K562 (cell line): ENCODE measurements around the gene OSGIN1. TPM values are rescaled to one million over a fixed set of nuclear protein-coding genes. Genes with fewer than 3 reads are reported as not detected.
A peak's percentile ranks its signal among the peaks of the same experiment; 100 is the strongest.

ENCODE experiments used
- ATAC-seq: fragments of 200-7000 bp; cut with Tn5 transposase; 3 replicates; pipeline ENCODE4 v1.9.1; 2020; ENCODE audit warnings: moderate library complexity
- BruUV-seq: library from RNA; stranded (reverse); fragments of 400-500 nt; replicated peaks from 2 replicates; lab custom pipeline; 2021; lab: Mats Ljungman, UMichigan
- CTCF ChIA-PET: fragments of 300-600 bp; formaldehyde crosslinking; extraction: SDS; loops from one replicate; lab custom pipeline; 2021; ENCODE audit warnings: low intra/inter-chr PET ratio; lab: Yijun Ruan, JAX
- POLR2A ChIA-PET: fragments of 300-600, 350-650 bp; sonication (Branson Sonifier 250); formaldehyde crosslinking; extraction: SDS; loops from one replicate; lab custom pipeline; 2021; ENCODE audit warnings: antibody characterized with exemption, inconsistent platforms; lab: Yijun Ruan, JAX
- DNase-seq, 4 experiments: peaks; one replicate each; pipeline versions ENCODE4 v3.0.0 to v3.0.0-alpha.2; 2011 to 2018; ENCODE audit warnings: low spot score in 3 of 4, mixed read lengths in 3 of 4; ENCODE audit errors: extremely low read depth in 1 of 4
- FAIRE-seq: peaks from 2 replicates; lab custom pipeline; 2011; peaks lifted over from hg19 to GRCh38; lab: Jason Lieb, UNC
- H2AFZ ChIP-seq: 2 replicates; pipeline ENCODE4 v1.6.0; 2011; ENCODE audit warnings: low read depth, low read length, control low read depth, inconsistent platforms
- H3K27ac ChIP-seq: fragments of 200-600 bp; 3 replicates; pipeline ENCODE4 v1.8.0; 2011; ENCODE audit warnings: low read depth, mild to moderate bottlenecking, control low read depth, inconsistent platforms, low read length, moderate library complexity, mixed read lengths; ENCODE audit errors: extremely low read depth
- H3K27me3 ChIP-seq, 2 experiments: fragments of 300-600 bp in 1 of 2; 2 replicates in 1 of 2; 3 replicates in 1 of 2; pipeline versions ENCODE4 v1.6.0 to v1.8.0; 2011; ENCODE audit warnings: inconsistent platforms in 2 of 2, low read length in 2 of 2, mild to moderate bottlenecking in 1 of 2, mixed read lengths in 1 of 2, moderate library complexity in 1 of 2; ENCODE audit not compliant: control insufficient read depth in 2 of 2, insufficient read depth in 2 of 2
- H3K36me3 ChIP-seq: fragments of 300-600 bp; 3 replicates; pipeline ENCODE4 v1.8.0; 2011; ENCODE audit warnings: mild to moderate bottlenecking, low read length, inconsistent platforms; ENCODE audit not compliant: control insufficient read depth, insufficient read depth
- H3K4me1 ChIP-seq, 2 experiments: fragments of 200-600 bp in 1 of 2; replicated peaks in 1 of 2; 2 replicates in 1 of 2; 3 replicates in 1 of 2; pipeline versions ENCODE4 v1.5.1 to v1.8.0; 2011; ENCODE audit warnings: inconsistent platforms in 2 of 2, low read length in 2 of 2, mild to moderate bottlenecking in 1 of 2, mixed read lengths in 1 of 2, moderate library complexity in 1 of 2; ENCODE audit not compliant: control insufficient read depth in 2 of 2, insufficient read depth in 2 of 2
- H3K4me2 ChIP-seq: 2 replicates; pipeline ENCODE4 v1.6.1; 2011; ENCODE audit warnings: low read length, control low read depth, inconsistent platforms, mixed read lengths; ENCODE audit not compliant: insufficient read depth
- H3K4me3 ChIP-seq: fragments of 200-600 bp; sonication (generic), shearing (Covaris generic); 2 replicates; pipeline ENCODE4 v1.5.1; 2016; ENCODE audit warnings: control low read depth, inconsistent platforms
- H3K79me2 ChIP-seq: fragments of 200-600 bp; 3 replicates; pipeline ENCODE4 v1.8.0; 2011; ENCODE audit warnings: low read length, inconsistent platforms; ENCODE audit not compliant: control insufficient read depth, insufficient read depth
- H3K9ac ChIP-seq, 2 experiments: 2 replicates each; pipeline versions ENCODE4 v1.6.0 to v1.6.1; 2011; ENCODE audit warnings: low read depth in 2 of 2, low read length in 2 of 2, control low read depth in 1 of 2, inconsistent platforms in 1 of 2, mild to moderate bottlenecking in 1 of 2, mixed read lengths in 1 of 2; ENCODE audit not compliant: insufficient read depth in 1 of 2
- H3K9me1 ChIP-seq: one replicate; pipeline ENCODE4 v1.6.0; 2011; ENCODE audit warnings: inconsistent platforms, mild to moderate bottlenecking, low read length, moderate library complexity; ENCODE audit not compliant: control insufficient read depth, insufficient read depth
- H3K9me3 ChIP-seq: replicated peaks from 2 replicates; pipeline ENCODE4 v1.5.1; 2011; ENCODE audit warnings: low read depth, low read length, inconsistent platforms; ENCODE audit not compliant: control insufficient read depth, insufficient read depth
- H4K20me1 ChIP-seq: replicated peaks from 2 replicates; pipeline ENCODE4 v1.6.1; 2011; ENCODE audit warnings: low read length, inconsistent platforms, mixed read lengths; ENCODE audit not compliant: control insufficient read depth, insufficient read depth
- BCOR ChIP-seq: fragments of 450-650 bp; IDR thresholded peaks from 2 replicates; pipeline ENCODE4 v1.6.1; 2016
- MEF2A ChIP-seq: IDR thresholded peaks from 2 replicates; pipeline ENCODE4 v1.6.1; 2011; ENCODE audit warnings: low read depth, mild to moderate bottlenecking, low read length, moderate library complexity; ENCODE audit not compliant: control insufficient read depth
- PCBP2 ChIP-seq: fragments of 200-400 bp; formaldehyde crosslinking; IDR thresholded peaks from 2 replicates; pipeline ENCODE4 v1.6.1; 2018; ENCODE audit warnings: low read length, low read depth, mild to moderate bottlenecking, moderate library complexity; ENCODE audit not compliant: poor library complexity, severe bottlenecking
- SRSF3 ChIP-seq: fragments of 200-400 bp; formaldehyde crosslinking; IDR thresholded peaks from 2 replicates; pipeline ENCODE4 v1.6.1; 2016; ENCODE audit warnings: mild to moderate bottlenecking, low read length, moderate library complexity; ENCODE audit not compliant: insufficient read depth
- TARDBP ChIP-seq: fragments of 450-650 bp; IDR thresholded peaks from 2 replicates; pipeline ENCODE4 v1.6.1; 2016
- WGBS: fragments of 100-300 bp; shearing (Covaris generic); methylation state at CpG from one replicate; pipeline ENCODE4 v1.1.6; 2016; ENCODE audit warnings: low coverage, mixed read lengths; ENCODE audit not compliant: insufficient coverage; ENCODE audit errors: missing lambda C conversion rate; 5-methylcytosine and 5-hydroxymethylcytosine counted together
- in situ Hi-C: fragments of 300-500 bp; cut with MboI; formaldehyde crosslinking; loops from 4 replicates; pipeline ENCODE4 v1.15.0; 2018; ENCODE audit warnings: inconsistent platforms, mixed read lengths
- intact Hi-C: fragments of 100-400 bp; cut with micrococcal nuclease; formaldehyde crosslinking; loops from 2 replicates; pipeline ENCODE4 v1.14.2; 2022
- polyA plus RNA-seq, 8 experiments: library from polyadenylated mRNA; depleted of rRNA in 4 of 8; stranded (reverse) in 5 of 8; unstranded in 3 of 8; fragments of >200 nt; fragmentation: Nextera tagmentation in 2 of 8; fragmentation: Illumina TruSeq in 1 of 8; extraction: Ambion mirVana in 2 of 8; extraction: Trizol in 1 of 8; gene quantifications; 2 replicates each; pipeline versions ENCODE4 v1.2.1 to v1.2.3, GENCODE V29; 2011 to 2014; ENCODE audit warnings: inconsistent platforms in 1 of 8, missing spikeins in 1 of 8
- total RNA-seq, 7 experiments: library from RNA; depleted of rRNA in 6 of 7; stranded (reverse); fragments of >200 nt in 6 of 7; fragmentation: Illumina TruSeq in 2 of 7; extraction: Trizol in 2 of 7; gene quantifications; 2 replicates each; pipeline versions ENCODE4 v1.2.1 to v1.2.3, GENCODE V29; 2011 to 2021; ENCODE audit warnings: low replicate concordance in 1 of 7
- TF ChIP-seq, protein P1 (sequence below): fragments of 450-650 bp; IDR thresholded peaks from 2 replicates; pipeline ENCODE4 v1.6.1; 2017; ENCODE audit warnings: antibody characterized with exemption
- TF ChIP-seq, protein P2 (sequence below): sonication (generic); formaldehyde crosslinking; IDR thresholded peaks from 2 replicates; pipeline ENCODE4 v1.8.1; 2023; ENCODE audit warnings: missing genetic modification reagents, mild to moderate bottlenecking, borderline replicate concordance
- TF ChIP-seq, protein P3 (sequence below): fragments of 450-650 bp; formaldehyde crosslinking; IDR thresholded peaks from 2 replicates; pipeline ENCODE4 v1.4.0; 2020; ENCODE audit warnings: mild to moderate bottlenecking, mixed read lengths
- TF ChIP-seq, protein P4 (sequence below): fragments of 200-400 bp; formaldehyde crosslinking; IDR thresholded peaks from 2 replicates; pipeline ENCODE4 v1.6.1; 2017; ENCODE audit warnings: mild to moderate bottlenecking, low read depth, low read length, moderate library complexity

Gene OSGIN1
- total and polyA plus RNA-seq, 9 of the 15 experiments (the other 6 are each of a cell fraction or from before 2014, with no cell fraction given): 0.03 to 3.6 (median 1.6) TPM

DNA sequence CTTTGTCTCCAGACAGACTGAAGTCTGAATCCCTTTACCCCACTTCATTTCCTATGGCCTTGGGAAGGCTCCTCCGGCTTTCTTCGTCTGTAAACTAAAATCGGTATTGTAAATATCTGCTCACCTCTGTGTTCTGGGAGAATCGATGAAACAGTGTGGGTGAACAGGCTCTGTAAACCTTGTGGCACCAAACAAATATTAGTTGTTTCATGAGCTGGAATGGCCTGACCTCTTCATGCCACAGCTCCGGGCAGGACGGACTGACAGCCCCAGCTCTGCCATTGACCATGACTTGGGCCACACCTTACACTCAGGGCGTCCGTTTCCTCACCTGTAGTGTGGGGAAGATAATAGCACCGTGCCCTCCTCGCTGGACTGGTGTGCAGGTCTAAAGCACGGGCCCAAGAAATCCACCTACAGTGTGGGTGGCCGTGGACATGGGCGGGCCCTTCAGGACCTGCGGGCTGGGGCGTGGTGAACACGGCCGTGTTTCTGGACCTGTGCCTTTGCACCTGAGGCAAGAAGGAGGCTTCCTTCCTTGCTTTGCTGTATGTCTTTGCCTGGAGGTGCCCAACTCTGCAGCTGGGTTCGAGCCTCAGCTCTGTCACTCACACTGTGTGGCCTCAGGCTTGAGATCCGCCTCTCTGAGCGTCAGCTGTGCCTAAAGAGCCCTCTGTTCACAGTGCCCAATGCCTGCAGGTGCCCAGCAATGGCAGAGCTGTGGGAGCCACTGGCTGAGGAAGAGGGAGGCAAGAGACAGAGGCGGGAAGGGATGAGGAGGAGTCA lies 6.1 kb upstream of the OSGIN1 start:
- no peak for DNase-seq
- no peaks in the 10 kb centered on the region for H3K9me1 ChIP-seq
- H3K27ac ChIP-seq: no peak overlapping the region
- H3K36me3 ChIP-seq: no peaks in the 10 kb centered on the region
- POLR2A ChIA-PET: interaction anchor here (0.7 to 1.3 kb wide), 5 partner anchors 12 to 170 kb away, joined by 3 to 5 read pairs (median 4); partner anchors contain the start of gene MBTPS1
- CTCF ChIA-PET: no interaction called here
- FAIRE-seq: no peak
- H3K27me3 ChIP-seq: peaks cover 22 to 25% of the 10 kb centered on the region in 2 experiments; a peak in 4 of 5 replicates
- in situ Hi-C loops: no loop called here
- H4K20me1 ChIP-seq: 0 out of 2 replicates have a peak, but pooled peaks cover 3% of the 10 kb centered on the region
- no peaks in the 10 kb centered on the region for H3K9me3 ChIP-seq
- 22% methylated on average over 21 of the region's 21 CpGs for WGBS
- intact Hi-C loops: no loop called here
- no peak overlapping the region for H3K4me2 ChIP-seq
- no peak overlapping the region for H3K4me3 ChIP-seq
- no TSS peak for BruUV-seq
- no peaks in the 10 kb centered on the region for H3K79me2 ChIP-seq
- no peak overlapping the region; a peak in 1 of 4 replicates for H3K9ac ChIP-seq
- no peak overlapping the region for H2AFZ ChIP-seq
- peak; percentile 11 for ATAC-seq
- H3K4me1 ChIP-seq: peaks cover 0 to 24% of the 10 kb centered on the region in 2 experiments; a peak in 2 of 5 replicates
- no peak for TF ChIP-seq SRSF3
- TF ChIP-seq BCOR: no peak
- TF ChIP-seq MEF2A: no peak
- TF ChIP-seq, protein P1, sequence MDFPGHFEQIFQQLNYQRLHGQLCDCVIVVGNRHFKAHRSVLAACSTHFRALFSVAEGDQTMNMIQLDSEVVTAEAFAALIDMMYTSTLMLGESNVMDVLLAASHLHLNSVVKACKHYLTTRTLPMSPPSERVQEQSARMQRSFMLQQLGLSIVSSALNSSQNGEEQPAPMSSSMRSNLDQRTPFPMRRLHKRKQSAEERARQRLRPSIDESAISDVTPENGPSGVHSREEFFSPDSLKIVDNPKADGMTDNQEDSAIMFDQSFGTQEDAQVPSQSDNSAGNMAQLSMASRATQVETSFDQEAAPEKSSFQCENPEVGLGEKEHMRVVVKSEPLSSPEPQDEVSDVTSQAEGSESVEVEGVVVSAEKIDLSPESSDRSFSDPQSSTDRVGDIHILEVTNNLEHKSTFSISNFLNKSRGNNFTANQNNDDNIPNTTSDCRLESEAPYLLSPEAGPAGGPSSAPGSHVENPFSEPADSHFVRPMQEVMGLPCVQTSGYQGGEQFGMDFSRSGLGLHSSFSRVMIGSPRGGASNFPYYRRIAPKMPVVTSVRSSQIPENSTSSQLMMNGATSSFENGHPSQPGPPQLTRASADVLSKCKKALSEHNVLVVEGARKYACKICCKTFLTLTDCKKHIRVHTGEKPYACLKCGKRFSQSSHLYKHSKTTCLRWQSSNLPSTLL: no peak
- TF ChIP-seq PCBP2: no peak
- TF ChIP-seq, protein P2, sequence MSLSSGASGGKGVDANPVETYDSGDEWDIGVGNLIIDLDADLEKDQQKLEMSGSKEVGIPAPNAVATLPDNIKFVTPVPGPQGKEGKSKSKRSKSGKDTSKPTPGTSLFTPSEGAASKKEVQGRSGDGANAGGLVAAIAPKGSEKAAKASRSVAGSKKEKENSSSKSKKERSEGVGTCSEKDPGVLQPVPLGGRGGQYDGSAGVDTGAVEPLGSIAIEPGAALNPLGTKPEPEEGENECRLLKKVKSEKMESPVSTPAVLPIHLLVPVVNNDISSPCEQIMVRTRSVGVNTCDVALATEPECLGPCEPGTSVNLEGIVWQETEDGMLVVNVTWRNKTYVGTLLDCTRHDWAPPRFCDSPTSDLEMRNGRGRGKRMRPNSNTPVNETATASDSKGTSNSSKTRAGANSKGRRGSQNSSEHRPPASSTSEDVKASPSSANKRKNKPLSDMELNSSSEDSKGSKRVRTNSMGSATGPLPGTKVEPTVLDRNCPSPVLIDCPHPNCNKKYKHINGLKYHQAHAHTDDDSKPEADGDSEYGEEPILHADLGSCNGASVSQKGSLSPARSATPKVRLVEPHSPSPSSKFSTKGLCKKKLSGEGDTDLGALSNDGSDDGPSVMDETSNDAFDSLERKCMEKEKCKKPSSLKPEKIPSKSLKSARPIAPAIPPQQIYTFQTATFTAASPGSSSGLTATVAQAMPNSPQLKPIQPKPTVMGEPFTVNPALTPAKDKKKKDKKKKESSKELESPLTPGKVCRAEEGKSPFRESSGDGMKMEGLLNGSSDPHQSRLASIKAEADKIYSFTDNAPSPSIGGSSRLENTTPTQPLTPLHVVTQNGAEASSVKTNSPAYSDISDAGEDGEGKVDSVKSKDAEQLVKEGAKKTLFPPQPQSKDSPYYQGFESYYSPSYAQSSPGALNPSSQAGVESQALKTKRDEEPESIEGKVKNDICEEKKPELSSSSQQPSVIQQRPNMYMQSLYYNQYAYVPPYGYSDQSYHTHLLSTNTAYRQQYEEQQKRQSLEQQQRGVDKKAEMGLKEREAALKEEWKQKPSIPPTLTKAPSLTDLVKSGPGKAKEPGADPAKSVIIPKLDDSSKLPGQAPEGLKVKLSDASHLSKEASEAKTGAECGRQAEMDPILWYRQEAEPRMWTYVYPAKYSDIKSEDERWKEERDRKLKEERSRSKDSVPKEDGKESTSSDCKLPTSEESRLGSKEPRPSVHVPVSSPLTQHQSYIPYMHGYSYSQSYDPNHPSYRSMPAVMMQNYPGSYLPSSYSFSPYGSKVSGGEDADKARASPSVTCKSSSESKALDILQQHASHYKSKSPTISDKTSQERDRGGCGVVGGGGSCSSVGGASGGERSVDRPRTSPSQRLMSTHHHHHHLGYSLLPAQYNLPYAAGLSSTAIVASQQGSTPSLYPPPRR (CRISPR knock-in tag): no peak
- TF ChIP-seq TARDBP: no peak
- TF ChIP-seq, protein P3, sequence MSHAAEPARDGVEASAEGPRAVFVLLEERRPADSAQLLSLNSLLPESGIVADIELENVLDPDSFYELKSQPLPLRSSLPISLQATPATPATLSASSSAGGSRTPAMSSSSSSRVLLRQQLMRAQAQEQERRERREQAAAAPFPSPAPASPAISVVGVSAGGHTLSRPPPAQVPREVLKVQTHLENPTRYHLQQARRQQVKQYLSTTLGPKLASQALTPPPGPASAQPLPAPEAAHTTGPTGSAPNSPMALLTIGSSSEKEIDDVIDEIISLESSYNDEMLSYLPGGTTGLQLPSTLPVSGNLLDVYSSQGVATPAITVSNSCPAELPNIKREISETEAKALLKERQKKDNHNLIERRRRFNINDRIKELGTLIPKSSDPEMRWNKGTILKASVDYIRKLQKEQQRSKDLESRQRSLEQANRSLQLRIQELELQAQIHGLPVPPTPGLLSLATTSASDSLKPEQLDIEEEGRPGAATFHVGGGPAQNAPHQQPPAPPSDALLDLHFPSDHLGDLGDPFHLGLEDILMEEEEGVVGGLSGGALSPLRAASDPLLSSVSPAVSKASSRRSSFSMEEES (CRISPR knock-in tag): no peak
- TF ChIP-seq, protein P4, sequence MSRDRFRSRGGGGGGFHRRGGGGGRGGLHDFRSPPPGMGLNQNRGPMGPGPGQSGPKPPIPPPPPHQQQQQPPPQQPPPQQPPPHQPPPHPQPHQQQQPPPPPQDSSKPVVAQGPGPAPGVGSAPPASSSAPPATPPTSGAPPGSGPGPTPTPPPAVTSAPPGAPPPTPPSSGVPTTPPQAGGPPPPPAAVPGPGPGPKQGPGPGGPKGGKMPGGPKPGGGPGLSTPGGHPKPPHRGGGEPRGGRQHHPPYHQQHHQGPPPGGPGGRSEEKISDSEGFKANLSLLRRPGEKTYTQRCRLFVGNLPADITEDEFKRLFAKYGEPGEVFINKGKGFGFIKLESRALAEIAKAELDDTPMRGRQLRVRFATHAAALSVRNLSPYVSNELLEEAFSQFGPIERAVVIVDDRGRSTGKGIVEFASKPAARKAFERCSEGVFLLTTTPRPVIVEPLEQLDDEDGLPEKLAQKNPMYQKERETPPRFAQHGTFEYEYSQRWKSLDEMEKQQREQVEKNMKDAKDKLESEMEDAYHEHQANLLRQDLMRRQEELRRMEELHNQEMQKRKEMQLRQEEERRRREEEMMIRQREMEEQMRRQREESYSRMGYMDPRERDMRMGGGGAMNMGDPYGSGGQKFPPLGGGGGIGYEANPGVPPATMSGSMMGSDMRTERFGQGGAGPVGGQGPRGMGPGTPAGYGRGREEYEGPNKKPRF: no peak
